ENCODE measurements around the gene SRRM3. TPM values are rescaled to one million over a fixed set of nuclear protein-coding genes. Genes with fewer than 3 reads are reported as not detected.

SRRM3 gene
- total RNA-seq, 2 experiments from 2014 or later, result not detected

DNA sequence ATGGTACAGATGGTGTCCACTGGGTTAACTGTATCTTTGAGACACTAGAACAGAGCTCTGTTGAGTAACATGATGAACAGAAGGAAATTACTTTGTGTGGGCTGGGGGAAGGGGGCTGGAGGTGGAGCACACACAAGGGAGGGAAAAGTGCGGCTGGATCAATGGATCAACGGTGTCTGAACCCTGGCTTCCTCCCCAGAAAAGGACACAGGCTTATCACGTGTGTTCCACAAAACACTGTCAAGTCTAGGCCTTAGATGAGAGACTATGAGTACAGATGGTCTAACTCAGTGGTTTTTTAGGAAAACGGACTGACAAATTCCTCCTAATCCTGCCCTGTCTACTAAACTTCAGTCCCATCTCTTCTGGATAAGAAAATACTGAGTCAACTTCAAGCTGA lies 128.6 kb downstream of the SRRM3 start:
- ChIA-PET POLR2A (no interaction called here), CTCF (ENCODE audit: unreplicated experiment) (no interaction called here)
- H3K36me3 ChIP-seq (ENCODE audit: insufficient read depth, low read length), result peaks cover 92% of the 10 kb centered on the region
- no peak overlapping the region for H3K27ac ChIP-seq (ENCODE audit: low read depth, low read length, poor library complexity, severe bottlenecking)
- H3K4me1 ChIP-seq (ENCODE audit: insufficient read depth, low read length, poor library complexity, severe bottlenecking), result no peaks in the 10 kb centered on the region
- H3K9me2 ChIP-seq (ENCODE audit: insufficient read depth, low read length), result no peaks in the 10 kb centered on the region
- peaks cover 27% of the 10 kb centered on the region; the same call in 1 of the 2 replicates for H4K20me1 ChIP-seq (ENCODE audit: insufficient read depth, low read length)
- peaks cover 76% of the 10 kb centered on the region for H3K79me2 ChIP-seq (ENCODE audit: insufficient read depth, low read depth, low read length)
- intact Hi-C loops (cut with micrococcal nuclease; ENCODE audit: unreplicated experiment), result no loop called here
- TF ChIP-seq, protein P1, sequence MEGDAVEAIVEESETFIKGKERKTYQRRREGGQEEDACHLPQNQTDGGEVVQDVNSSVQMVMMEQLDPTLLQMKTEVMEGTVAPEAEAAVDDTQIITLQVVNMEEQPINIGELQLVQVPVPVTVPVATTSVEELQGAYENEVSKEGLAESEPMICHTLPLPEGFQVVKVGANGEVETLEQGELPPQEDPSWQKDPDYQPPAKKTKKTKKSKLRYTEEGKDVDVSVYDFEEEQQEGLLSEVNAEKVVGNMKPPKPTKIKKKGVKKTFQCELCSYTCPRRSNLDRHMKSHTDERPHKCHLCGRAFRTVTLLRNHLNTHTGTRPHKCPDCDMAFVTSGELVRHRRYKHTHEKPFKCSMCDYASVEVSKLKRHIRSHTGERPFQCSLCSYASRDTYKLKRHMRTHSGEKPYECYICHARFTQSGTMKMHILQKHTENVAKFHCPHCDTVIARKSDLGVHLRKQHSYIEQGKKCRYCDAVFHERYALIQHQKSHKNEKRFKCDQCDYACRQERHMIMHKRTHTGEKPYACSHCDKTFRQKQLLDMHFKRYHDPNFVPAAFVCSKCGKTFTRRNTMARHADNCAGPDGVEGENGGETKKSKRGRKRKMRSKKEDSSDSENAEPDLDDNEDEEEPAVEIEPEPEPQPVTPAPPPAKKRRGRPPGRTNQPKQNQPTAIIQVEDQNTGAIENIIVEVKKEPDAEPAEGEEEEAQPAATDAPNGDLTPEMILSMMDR (conservative IDR thresholded peaks at IDR 0.05; ENCODE audit: low read length), result no peak
- TF ChIP-seq EZH2phosphoT487 (IDR thresholded peaks at IDR 0.05; ENCODE audit: borderline replicate concordance, low read depth, low read length), result no peak
- H3K4me2 ChIP-seq (ENCODE audit: low read length), result no peak overlapping the region
- DNase-seq (ENCODE audit: low spot score), result no peak
- BruUV-seq (replicated peaks), result no TSS peak
- no peak overlapping the region for H2AFZ ChIP-seq (ENCODE audit: low read length)
- no peak overlapping the region for H3K4me3 ChIP-seq (ENCODE audit: low read depth, low read length, poor library complexity, severe bottlenecking)
- H3K9me3 ChIP-seq (ENCODE audit: low read length), result no peaks in the 10 kb centered on the region

DNA sequence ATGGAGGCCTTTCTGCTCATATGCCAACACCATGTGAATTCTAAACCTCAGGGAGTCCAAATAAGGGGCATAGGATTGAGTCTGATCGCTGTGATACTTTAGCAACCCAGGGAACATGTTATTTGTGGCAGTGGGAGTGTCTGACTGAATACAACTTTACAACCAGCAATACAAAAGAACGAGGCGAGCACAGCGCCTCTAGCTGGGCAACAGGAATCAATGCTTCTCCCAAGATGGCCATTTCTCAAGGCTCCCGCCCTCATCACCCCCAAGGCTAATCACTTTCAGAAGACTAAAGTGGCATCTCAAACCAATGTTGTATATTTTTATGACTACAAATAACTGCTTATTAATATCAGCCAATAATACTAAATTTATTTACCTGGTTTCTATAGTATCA lies 129.0 kb downstream of the SRRM3 start:
- Histone ChIP-seq H3K9me3 (ENCODE audit: low read length) (no peaks in the 10 kb centered on the region), H3K27ac (ENCODE audit: low read depth, low read length, poor library complexity, severe bottlenecking) (no peak overlapping the region), H3K9me2 (ENCODE audit: insufficient read depth, low read length) (no peaks in the 10 kb centered on the region), H2AFZ (ENCODE audit: low read length) (no peak overlapping the region), H3K79me2 (ENCODE audit: insufficient read depth, low read depth, low read length) (peaks cover 80% of the 10 kb centered on the region), H3K4me3 (ENCODE audit: low read depth, low read length, poor library complexity, severe bottlenecking) (no peak overlapping the region), H3K36me3 (ENCODE audit: insufficient read depth, low read length) (peaks cover 92% of the 10 kb centered on the region), H4K20me1 (ENCODE audit: insufficient read depth, low read length) (peaks cover 27% of the 10 kb centered on the region; the same call in 1 of the 2 replicates), H3K4me2 (ENCODE audit: low read length) (no peak overlapping the region), H3K4me1 (ENCODE audit: insufficient read depth, low read length, poor library complexity, severe bottlenecking) (no peaks in the 10 kb centered on the region)
- TF ChIP-seq, protein P1 (conservative IDR thresholded peaks at IDR 0.05; ENCODE audit: low read length), result peak; percentile 53
- TF ChIP-seq EZH2phosphoT487 (IDR thresholded peaks at IDR 0.05; ENCODE audit: borderline replicate concordance, low read depth, low read length), result no peak
- DNase-seq (ENCODE audit: low spot score), result no peak
- ChIA-PET CTCF (ENCODE audit: unreplicated experiment) (no interaction called here), POLR2A (no interaction called here)
- intact Hi-C loops (cut with micrococcal nuclease; ENCODE audit: unreplicated experiment), result no loop called here
- BruUV-seq (replicated peaks), result no TSS peak

DNA sequence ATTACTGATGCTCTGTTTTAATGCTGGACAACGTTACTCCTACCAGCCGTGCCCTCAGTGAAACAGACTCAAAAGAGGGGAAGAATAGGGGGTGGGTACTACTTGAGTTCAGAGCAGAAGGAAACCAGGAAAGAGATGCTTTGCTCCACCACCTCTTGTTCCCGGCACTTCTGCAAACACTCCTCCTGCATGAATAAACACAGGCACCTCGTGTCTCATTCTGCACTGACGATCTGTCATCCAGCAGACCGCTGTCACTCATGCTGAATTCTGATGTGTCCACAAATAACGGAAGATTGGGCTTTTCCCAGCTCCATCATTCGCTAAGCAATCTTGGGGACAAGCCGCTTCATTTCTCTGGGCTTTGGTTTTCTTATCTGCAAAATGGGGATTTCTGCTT lies 130.4 kb downstream of the SRRM3 start:
- Histone ChIP-seq H2AFZ (ENCODE audit: low read length) (no peak overlapping the region), H3K27ac (ENCODE audit: low read depth, low read length, poor library complexity, severe bottlenecking) (no peak overlapping the region), H3K9me2 (ENCODE audit: insufficient read depth, low read length) (no peaks in the 10 kb centered on the region), H3K4me3 (ENCODE audit: low read depth, low read length, poor library complexity, severe bottlenecking) (no peak overlapping the region), H3K79me2 (ENCODE audit: insufficient read depth, low read depth, low read length) (peaks cover 87% of the 10 kb centered on the region), H4K20me1 (ENCODE audit: insufficient read depth, low read length) (peaks cover 29% of the 10 kb centered on the region; the same call in 1 of the 2 replicates), H3K9me3 (ENCODE audit: low read length) (no peaks in the 10 kb centered on the region), H3K4me2 (ENCODE audit: low read length) (no peak overlapping the region), H3K4me1 (ENCODE audit: insufficient read depth, low read length, poor library complexity, severe bottlenecking) (no peaks in the 10 kb centered on the region), H3K36me3 (ENCODE audit: insufficient read depth, low read length) (peaks cover 93% of the 10 kb centered on the region)
- ChIA-PET CTCF (ENCODE audit: unreplicated experiment) (no interaction called here), POLR2A (interaction anchor here (0.6 kb wide), 1 partner anchor 19 kb away, joined by 3 read pairs; no protein-coding TSS in a partner anchor)
- TF ChIP-seq, protein P1 (conservative IDR thresholded peaks at IDR 0.05; ENCODE audit: low read length), result no peak
- TF ChIP-seq EZH2phosphoT487 (IDR thresholded peaks at IDR 0.05; ENCODE audit: borderline replicate concordance, low read depth, low read length), result no peak
- intact Hi-C loops (cut with micrococcal nuclease; ENCODE audit: unreplicated experiment), result no loop called here
- BruUV-seq (replicated peaks), result no TSS peak
- DNase-seq (ENCODE audit: low spot score), result no peak
